T-helper 2 cell treated with Interferon-gamma antibody and Interleukin-4, amounts not matched to agents 100 ng/mL and 5 ng/mL, for 36 hours (primary cell): Measurements from ENCODE around the gene ZNF286A. TPM values are rescaled to one million over a fixed set of nuclear protein-coding genes. Genes with fewer than 3 reads are reported as not detected.
"Not testable (repeated sequence)": the region's sequence is repeated elsewhere in the genome, so short reads cannot be mapped to it uniquely, and the experiment has no call there.

Experiments
- intact Hi-C: fragments of 100-400 bp; cut with micrococcal nuclease; formaldehyde crosslinking; loops from one replicate; pipeline ENCODE4 v1.15.1; 2023
- total RNA-seq: library from RNA; stranded (reverse); gene quantifications from 2 replicates; pipeline ENCODE4 v1.2.3, GENCODE V29; 2022

The ZNF286A gene
- total RNA-seq, 1 donor from 2014 or later: 22.3 TPM

GRCh38 chr17:15698967-15699366, 585 bp upstream of the ZNF286A start:
- intact Hi-C loops: not testable (repeated sequence)

- intact Hi-C loops: not testable (repeated sequence)
Measured at GRCh38 chr17:15699937-15700336, 385 bp downstream of the ZNF286A start.

GRCh38 chr17:15704239-15704638, 4.7 kb downstream of the ZNF286A start:
- intact Hi-C loops: not testable (repeated sequence)

GRCh38 chr17:15704813-15705212, 5.3 kb downstream of the ZNF286A start:
- intact Hi-C loops: not testable (repeated sequence)

- intact Hi-C loops: not testable (repeated sequence)
Measured at GRCh38 chr17:15708879-15709278, 9.3 kb downstream of the ZNF286A start.

GRCh38 chr17:15716601-15717563, 17.3 kb downstream of the ZNF286A start:
- intact Hi-C loops: not testable (repeated sequence)

- intact Hi-C loops: not testable (repeated sequence)
Measured at GRCh38 chr17:15730535-15730934, 31.0 kb downstream of the ZNF286A start.

GRCh38 chr17:15731900-15732299, 32.3 kb downstream of the ZNF286A start, which contains the start of gene TBC1D26:
TSS of gene TBC1D26 (plus strand) at chr17:15732283. CDS start at chr17:15735349, 3,066 bp downstream.
- intact Hi-C loops: not testable (repeated sequence)

- intact Hi-C loops: not testable (repeated sequence)
Measured at GRCh38 chr17:15733174-15733789, 33.7 kb downstream of the ZNF286A start.

- intact Hi-C loops: not testable (repeated sequence)
Measured at GRCh38 chr17:15736578-15736977, 37.0 kb downstream of the ZNF286A start.

GRCh38 chr17:15738066-15738465, 38.5 kb downstream of the ZNF286A start:
- intact Hi-C loops: no loop called here

GRCh38 chr17:15739259-15739658, 39.7 kb downstream of the ZNF286A start:
- intact Hi-C loops: not testable (repeated sequence)

GRCh38 chr17:15740041-15740440, 40.5 kb downstream of the ZNF286A start:
- intact Hi-C loops: not testable (repeated sequence)

GRCh38 chr17:15740570-15741120, 41.1 kb downstream of the ZNF286A start:
- intact Hi-C loops: no loop called here

- intact Hi-C loops: no loop called here
Measured at GRCh38 chr17:15741624-15742023, 42.1 kb downstream of the ZNF286A start.

- intact Hi-C loops: no loop called here
Measured at GRCh38 chr17:15742051-15742795, 42.7 kb downstream of the ZNF286A start.

- intact Hi-C loops: no loop called here
Measured at GRCh38 chr17:15742921-15743320, 43.4 kb downstream of the ZNF286A start.

GRCh38 chr17:15744074-15744676, 44.6 kb downstream of the ZNF286A start:
- intact Hi-C loops: no loop called here

GRCh38 chr17:15744885-15745284, 45.3 kb downstream of the ZNF286A start:
- intact Hi-C loops: no loop called here

- intact Hi-C loops: not testable (repeated sequence)
Measured at GRCh38 chr17:15749403-15749802, 49.9 kb downstream of the ZNF286A start.
